ENCODE data around the gene MT3.

Gene MT3

DNA sequence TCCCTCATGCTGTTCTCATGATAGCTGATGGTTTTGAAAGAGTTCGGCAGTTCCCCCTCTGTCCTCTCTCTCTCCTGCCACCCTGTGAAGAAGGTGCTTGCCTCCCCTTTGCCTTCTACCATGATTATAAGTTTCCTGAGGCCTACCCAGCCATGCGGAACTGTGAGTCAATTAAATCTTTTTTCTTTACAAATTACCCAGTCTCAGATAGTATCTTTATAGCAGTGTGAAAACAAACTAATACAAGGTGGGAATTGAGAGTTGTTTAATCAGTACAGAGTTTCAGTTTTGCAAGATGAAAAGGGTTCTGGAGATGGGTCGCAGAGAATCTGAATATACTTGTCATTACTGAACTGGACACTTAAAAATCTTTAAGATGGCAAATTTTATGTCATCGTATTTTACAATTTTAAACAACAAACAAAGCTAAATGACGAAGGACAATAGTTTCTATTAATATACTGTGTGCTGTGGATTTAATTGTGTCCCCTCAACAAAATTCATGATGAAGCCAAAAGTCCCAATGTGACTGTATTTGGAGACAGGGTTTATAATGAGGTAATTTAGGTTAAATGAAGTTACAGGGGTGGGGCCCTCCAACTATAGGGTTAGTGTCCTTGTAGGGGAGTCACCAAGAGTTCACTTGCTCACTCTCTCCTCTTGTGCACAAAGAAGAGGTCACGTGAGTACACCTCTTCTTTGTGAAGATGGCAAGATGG lies 4.4 kb downstream of the MT3 start:
- TF ChIP-seq, protein P1, sequence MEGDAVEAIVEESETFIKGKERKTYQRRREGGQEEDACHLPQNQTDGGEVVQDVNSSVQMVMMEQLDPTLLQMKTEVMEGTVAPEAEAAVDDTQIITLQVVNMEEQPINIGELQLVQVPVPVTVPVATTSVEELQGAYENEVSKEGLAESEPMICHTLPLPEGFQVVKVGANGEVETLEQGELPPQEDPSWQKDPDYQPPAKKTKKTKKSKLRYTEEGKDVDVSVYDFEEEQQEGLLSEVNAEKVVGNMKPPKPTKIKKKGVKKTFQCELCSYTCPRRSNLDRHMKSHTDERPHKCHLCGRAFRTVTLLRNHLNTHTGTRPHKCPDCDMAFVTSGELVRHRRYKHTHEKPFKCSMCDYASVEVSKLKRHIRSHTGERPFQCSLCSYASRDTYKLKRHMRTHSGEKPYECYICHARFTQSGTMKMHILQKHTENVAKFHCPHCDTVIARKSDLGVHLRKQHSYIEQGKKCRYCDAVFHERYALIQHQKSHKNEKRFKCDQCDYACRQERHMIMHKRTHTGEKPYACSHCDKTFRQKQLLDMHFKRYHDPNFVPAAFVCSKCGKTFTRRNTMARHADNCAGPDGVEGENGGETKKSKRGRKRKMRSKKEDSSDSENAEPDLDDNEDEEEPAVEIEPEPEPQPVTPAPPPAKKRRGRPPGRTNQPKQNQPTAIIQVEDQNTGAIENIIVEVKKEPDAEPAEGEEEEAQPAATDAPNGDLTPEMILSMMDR (IDR thresholded peaks at IDR 0.05; ENCODE audit: low read length, missing control alignments) = no peak
- no peak for DNase-seq (ENCODE audit: low read depth)
- no peak overlapping the region for H3K4me3 ChIP-seq (replicated peaks; ENCODE audit: low read depth, low read length)

- TF ChIP-seq, protein P1 (IDR thresholded peaks at IDR 0.05; ENCODE audit: low read length, missing control alignments) = no peak
- no peak for DNase-seq (ENCODE audit: low read depth)
- no peak overlapping the region for H3K4me3 ChIP-seq (replicated peaks; ENCODE audit: low read depth, low read length)
Observed at GRCh38 chr16:56594292-56594619, 4.9 kb downstream of the MT3 start.

DNA sequence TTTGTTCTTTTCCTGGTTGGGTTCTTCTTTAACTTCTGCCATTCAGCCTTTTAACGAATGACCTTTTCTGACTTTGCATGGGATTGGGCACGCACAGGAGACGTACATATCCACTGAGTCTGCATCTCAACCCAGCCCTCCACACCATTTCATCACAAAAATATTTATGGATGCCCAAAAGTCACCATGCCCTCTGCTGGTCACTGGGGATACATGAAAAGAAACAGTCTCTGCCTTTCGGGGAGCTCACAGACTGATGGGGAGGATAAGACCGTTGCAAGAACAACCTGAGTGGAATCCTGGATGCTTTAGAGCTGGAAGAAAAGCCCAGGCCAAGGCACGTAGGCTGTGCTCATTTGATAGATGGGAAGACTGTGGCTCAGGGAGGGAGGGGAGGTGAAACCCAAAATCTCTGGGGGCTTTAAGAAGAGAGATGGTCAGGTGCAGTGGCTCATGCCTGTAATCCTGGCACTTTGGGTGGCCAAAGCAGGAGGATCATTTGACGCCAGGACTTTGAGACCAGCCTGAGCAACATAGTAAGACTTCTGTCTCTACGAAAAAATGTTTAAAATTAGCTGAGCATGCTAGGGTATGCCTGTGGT lies 11.2 kb downstream of the MT3 start:
- peak; percentile 64 for DNase-seq (ENCODE audit: low read depth)
- TF ChIP-seq, protein P1 (IDR thresholded peaks at IDR 0.05; ENCODE audit: low read length, missing control alignments) = peak; percentile 80
- H3K4me3 ChIP-seq (replicated peaks; ENCODE audit: low read depth, low read length) = no peak overlapping the region

GRCh38 chr16:56601325-56601724 lies 12.0 kb downstream of the MT3 start:
- DNase-seq (ENCODE audit: low read depth) = no peak
- H3K4me3 ChIP-seq (replicated peaks; ENCODE audit: low read depth, low read length) = no peak overlapping the region
- TF ChIP-seq, protein P1 (IDR thresholded peaks at IDR 0.05; ENCODE audit: low read length, missing control alignments) = no peak

DNA sequence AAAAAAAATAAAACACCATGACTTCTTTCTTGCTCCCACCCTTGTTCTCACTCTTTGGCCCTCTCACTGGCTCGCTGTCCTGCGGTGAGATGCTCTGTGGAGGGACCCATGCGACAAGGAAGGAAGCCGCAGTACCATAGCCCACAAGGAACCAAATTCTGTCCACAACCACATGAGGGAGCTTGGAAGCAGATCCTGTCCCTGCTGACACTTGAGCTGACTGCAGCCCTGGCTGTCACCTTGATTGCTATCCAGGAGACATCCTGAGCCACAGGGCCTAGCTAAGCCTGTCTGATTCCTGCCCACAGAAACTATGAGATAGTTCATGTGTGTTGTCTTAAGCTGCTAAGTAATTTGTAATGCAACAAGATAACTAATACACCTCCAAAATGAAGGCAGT lies 14.3 kb downstream of the MT3 start:
- TF ChIP-seq, protein P1 (IDR thresholded peaks at IDR 0.05; ENCODE audit: low read length, missing control alignments) = peak; percentile 50
- DNase-seq (ENCODE audit: low read depth) = peak; percentile 49

GRCh38 chr16:56604966-56605365 lies 15.6 kb downstream of the MT3 start:
- no peak overlapping the region for H3K4me3 ChIP-seq (replicated peaks; ENCODE audit: low read depth, low read length)
- DNase-seq (ENCODE audit: low read depth) = no peak
- TF ChIP-seq, protein P1 (IDR thresholded peaks at IDR 0.05; ENCODE audit: low read length, missing control alignments) = no peak

More for the DNA sequence above, 14.3 kb downstream of the MT3 start:
- no peak overlapping the region for H3K4me3 ChIP-seq (replicated peaks; ENCODE audit: low read depth, low read length)

GRCh38 chr16:56605475-56605874 lies 16.1 kb downstream of the MT3 start:
- no peak for DNase-seq (ENCODE audit: low read depth)
- H3K4me3 ChIP-seq (replicated peaks; ENCODE audit: low read depth, low read length) = no peak overlapping the region
- TF ChIP-seq, protein P1 (IDR thresholded peaks at IDR 0.05; ENCODE audit: low read length, missing control alignments) = no peak

All from fibroblast of pulmonary artery (primary cell).